B cell (primary cell): ENCODE results near the gene HMGB4.

Experiments
- EZH2 ChIP-seq: IDR thresholded peaks from 2 replicates; pipeline ENCODE4 v1.6.1; 2012; ENCODE audit warnings: borderline replicate concordance, low read depth, mild to moderate bottlenecking, moderate library complexity, low read length; ENCODE audit not compliant: insufficient read depth, poor library complexity, severe bottlenecking
- TF ChIP-seq, protein P1 (sequence below): fragments of 200-600 bp; IDR thresholded peaks from one replicate; pipeline ENCODE4 v1.8.0; 2022; ENCODE audit warnings: antibody characterized with exemption, mild to moderate bottlenecking

- TF ChIP-seq, protein P1, sequence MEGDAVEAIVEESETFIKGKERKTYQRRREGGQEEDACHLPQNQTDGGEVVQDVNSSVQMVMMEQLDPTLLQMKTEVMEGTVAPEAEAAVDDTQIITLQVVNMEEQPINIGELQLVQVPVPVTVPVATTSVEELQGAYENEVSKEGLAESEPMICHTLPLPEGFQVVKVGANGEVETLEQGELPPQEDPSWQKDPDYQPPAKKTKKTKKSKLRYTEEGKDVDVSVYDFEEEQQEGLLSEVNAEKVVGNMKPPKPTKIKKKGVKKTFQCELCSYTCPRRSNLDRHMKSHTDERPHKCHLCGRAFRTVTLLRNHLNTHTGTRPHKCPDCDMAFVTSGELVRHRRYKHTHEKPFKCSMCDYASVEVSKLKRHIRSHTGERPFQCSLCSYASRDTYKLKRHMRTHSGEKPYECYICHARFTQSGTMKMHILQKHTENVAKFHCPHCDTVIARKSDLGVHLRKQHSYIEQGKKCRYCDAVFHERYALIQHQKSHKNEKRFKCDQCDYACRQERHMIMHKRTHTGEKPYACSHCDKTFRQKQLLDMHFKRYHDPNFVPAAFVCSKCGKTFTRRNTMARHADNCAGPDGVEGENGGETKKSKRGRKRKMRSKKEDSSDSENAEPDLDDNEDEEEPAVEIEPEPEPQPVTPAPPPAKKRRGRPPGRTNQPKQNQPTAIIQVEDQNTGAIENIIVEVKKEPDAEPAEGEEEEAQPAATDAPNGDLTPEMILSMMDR: no peak
- TF ChIP-seq EZH2: no peak
These were observed 2.4 kb downstream of the HMGB4 start for GRCh38 chr1:33866281-33866680.
